IMR-90 (cell line): ENCODE results near the gene CEACAM1. TPM values are rescaled to one million over a fixed set of nuclear protein-coding genes. Genes with fewer than 3 reads are reported as not detected.

ENCODE experiments used
- ATAC-seq: fragments of 200-7000 bp; cut with Tn5 transposase; 2 replicates; pipeline ENCODE4 v1.9.1; 2020; ENCODE audit warnings: low read depth, mild to moderate bottlenecking, moderate library complexity
- BruUV-seq: library from RNA; stranded (reverse); fragments of 400-500 nt; replicated peaks from 2 replicates; lab custom pipeline; 2021; lab: Mats Ljungman, UMichigan
- CTCF ChIA-PET: fragments of 300-600 bp; formaldehyde crosslinking; extraction: SDS; loops from one replicate; lab custom pipeline; 2021; ENCODE audit warnings: antibody characterized with exemption; lab: Yijun Ruan, JAX
- POLR2A ChIA-PET: fragments of 300-600 bp; sonication (Branson Sonifier 250); formaldehyde crosslinking; loops from one replicate; lab custom pipeline; 2022; ENCODE audit warnings: antibody characterized with exemption; ENCODE audit not compliant: unreplicated experiment; lab: Charles Lee
- DNase-seq: peaks from one replicate; pipeline ENCODE4 v3.0.0; 2013
- H2AFZ ChIP-seq: replicated peaks from 2 replicates; pipeline ENCODE3; 2013; ENCODE audit warnings: low read length, mild to moderate bottlenecking; ENCODE audit not compliant: poor library complexity
- H2AK5ac ChIP-seq: 2 replicates; pipeline ENCODE4 v1.6.1; 2013; ENCODE audit warnings: low read depth, low read length, inconsistent platforms
- H2AK9ac ChIP-seq: replicated peaks from 2 replicates; pipeline ENCODE3; 2013; ENCODE audit warnings: mild to moderate bottlenecking, low read depth, low read length, moderate library complexity; ENCODE audit not compliant: poor library complexity
- H2BK120ac ChIP-seq: 2 replicates; pipeline ENCODE4 v1.6.1; 2013; ENCODE audit warnings: low read depth, low read length, inconsistent platforms
- H2BK15ac ChIP-seq: 3 replicates; pipeline ENCODE4 v1.6.1; 2013; ENCODE audit warnings: low read depth, low read length, inconsistent platforms
- H2BK20ac ChIP-seq: 2 replicates; pipeline ENCODE4 v1.6.1; 2013; ENCODE audit warnings: low read depth, mild to moderate bottlenecking, inconsistent platforms, low read length, moderate library complexity
- H2BK5ac ChIP-seq: 2 replicates; pipeline ENCODE4 v1.6.1; 2013; ENCODE audit warnings: mild to moderate bottlenecking, low read depth, low read length, inconsistent platforms; ENCODE audit not compliant: poor library complexity, severe bottlenecking
- H3K14ac ChIP-seq: replicated peaks from 2 replicates; pipeline ENCODE4 v1.6.1; 2013; ENCODE audit warnings: low read depth, low read length, inconsistent platforms
- H3K18ac ChIP-seq: 2 replicates; pipeline ENCODE4 v1.6.1; 2013; ENCODE audit warnings: low read depth, low read length, control low read depth
- H3K23ac ChIP-seq: 2 replicates; pipeline ENCODE4 v1.6.1; 2013; ENCODE audit warnings: low read depth, low read length, inconsistent platforms
- H3K27ac ChIP-seq: 2 replicates; pipeline ENCODE4 v1.5.1; 2013; ENCODE audit warnings: mild to moderate bottlenecking, control low read depth, low read length; ENCODE audit not compliant: insufficient read depth
- H3K27me3 ChIP-seq: 2 replicates; pipeline ENCODE4 v1.6.1; 2013; ENCODE audit warnings: low read length; ENCODE audit not compliant: control insufficient read depth, insufficient read depth
- H3K36me3 ChIP-seq: 2 replicates; pipeline ENCODE4 v1.6.1; 2013; ENCODE audit warnings: low read length, mixed read lengths; ENCODE audit not compliant: control insufficient read depth, insufficient read depth
- H3K4ac ChIP-seq: 2 replicates; pipeline ENCODE4 v1.6.1; 2013; ENCODE audit warnings: low read depth, low read length, inconsistent platforms
- H3K4me1 ChIP-seq: 2 replicates; pipeline ENCODE4 v1.6.1; 2013; ENCODE audit warnings: low read length, mixed read lengths; ENCODE audit not compliant: control insufficient read depth, insufficient read depth
- H3K4me2 ChIP-seq: 2 replicates; pipeline ENCODE4 v1.6.1; 2013; ENCODE audit warnings: low read depth, mild to moderate bottlenecking, control low read depth, low read length, moderate library complexity
- H3K4me3 ChIP-seq: 2 replicates; pipeline ENCODE4 v1.5.1; 2013; ENCODE audit warnings: low read depth, mild to moderate bottlenecking, control low read depth, low read length, moderate library complexity; ENCODE audit not compliant: insufficient read depth
- H3K56ac ChIP-seq: 2 replicates; pipeline ENCODE4 v1.6.1; 2013; ENCODE audit warnings: low read length, inconsistent platforms; ENCODE audit not compliant: insufficient read depth; ENCODE audit errors: extremely low read depth
- H3K79me1 ChIP-seq, 2 experiments: 2 replicates each; pipeline ENCODE4 v1.6.1; 2013; ENCODE audit warnings: low read length in 2 of 2, inconsistent platforms in 1 of 2, low read depth in 1 of 2
- H3K9ac ChIP-seq: 2 replicates; pipeline ENCODE4 v1.6.1; 2013; ENCODE audit warnings: low read depth, low read length, control low read depth
- H3K9me1 ChIP-seq: 2 replicates; pipeline ENCODE4 v1.6.1; 2013; ENCODE audit warnings: low read length, inconsistent platforms; ENCODE audit not compliant: insufficient read depth
- H3K9me3 ChIP-seq: 2 replicates; pipeline ENCODE4 v1.6.1; 2013; ENCODE audit warnings: low read length; ENCODE audit not compliant: control insufficient read depth, insufficient read depth
- H4K20me1 ChIP-seq: 2 replicates; pipeline ENCODE4 v1.6.1; 2013; ENCODE audit warnings: low read length, inconsistent platforms; ENCODE audit not compliant: insufficient read depth
- H4K5ac ChIP-seq: 2 replicates; pipeline ENCODE4 v1.6.1; 2013; ENCODE audit warnings: mild to moderate bottlenecking, low read depth, low read length, control low read depth
- H4K8ac ChIP-seq, 2 experiments: 2 replicates each; pipeline ENCODE4 v1.6.1; 2013; ENCODE audit warnings: low read depth in 2 of 2, low read length in 2 of 2, control low read depth in 1 of 2, inconsistent platforms in 1 of 2
- H4K91ac ChIP-seq: 2 replicates; pipeline ENCODE4 v1.6.1; 2013; ENCODE audit warnings: low read depth, low read length, inconsistent platforms; ENCODE audit not compliant: insufficient read depth
- BHLHE40 ChIP-seq: fragments of 150-350 bp; IDR thresholded peaks from 2 replicates; pipeline ENCODE4 v1.6.1; 2016; ENCODE audit warnings: mild to moderate bottlenecking, low read depth, low read length
- CEBPB ChIP-seq: IDR thresholded peaks from 2 replicates; pipeline ENCODE4 v1.6.1; 2012; ENCODE audit warnings: low read depth, low read length, improper control_type of control experiment
- CHD1 ChIP-seq: IDR thresholded peaks from 2 replicates; pipeline ENCODE4 v1.6.1; 2012; ENCODE audit warnings: low read depth, low read length, improper control_type of control experiment
- CTCF ChIP-seq: conservative IDR thresholded peaks from 2 replicates; pipeline ENCODE4 v1.5.1; 2012; ENCODE audit warnings: mild to moderate bottlenecking, low read depth, low read length, improper control_type of control experiment
- ELK1 ChIP-seq: fragments of 150-350 bp; IDR thresholded peaks from 2 replicates; pipeline ENCODE4 v1.6.1; 2016; ENCODE audit warnings: low read depth, mild to moderate bottlenecking, low read length, moderate library complexity, borderline replicate concordance
- FOS ChIP-seq: fragments of 150-350 bp; IDR thresholded peaks from 2 replicates; pipeline ENCODE4 v1.6.1; 2016; ENCODE audit warnings: low read depth, low read length
- MAFK ChIP-seq: IDR thresholded peaks from 2 replicates; pipeline ENCODE4 v1.6.1; 2012; ENCODE audit warnings: low read depth, low read length, improper control_type of control experiment
- MAZ ChIP-seq: IDR thresholded peaks from 2 replicates; pipeline ENCODE4 v1.6.1; 2012; ENCODE audit warnings: low read depth, mild to moderate bottlenecking, low read length, improper control_type of control experiment, moderate library complexity, borderline replicate concordance
- MXI1 ChIP-seq: IDR thresholded peaks from 2 replicates; pipeline ENCODE4 v1.6.1; 2012; ENCODE audit warnings: low read depth, mild to moderate bottlenecking, low read length, moderate library complexity, borderline replicate concordance
- NFE2L2 ChIP-seq: fragments of 150-350 bp; IDR thresholded peaks from 2 replicates; pipeline ENCODE4 v1.6.1; 2016; ENCODE audit warnings: low read depth, mild to moderate bottlenecking, low read length
- POLR2A ChIP-seq: IDR thresholded peaks from 2 replicates; pipeline ENCODE4 v1.6.1; 2012; ENCODE audit warnings: mild to moderate bottlenecking, low read depth, low read length
- RAD21 ChIP-seq: IDR thresholded peaks from 2 replicates; pipeline ENCODE4 v1.6.1; 2012; ENCODE audit warnings: low read length, improper control_type of control experiment
- RCOR1 ChIP-seq: IDR thresholded peaks from 2 replicates; pipeline ENCODE4 v1.6.1; 2012; ENCODE audit warnings: mild to moderate bottlenecking, low read length, improper control_type of control experiment; ENCODE audit not compliant: insufficient replicate concordance
- RFX5 ChIP-seq: IDR thresholded peaks from 2 replicates; pipeline ENCODE4 v1.8.0; 2012; ENCODE audit warnings: low read depth, mild to moderate bottlenecking, low read length, moderate library complexity
- SMC3 ChIP-seq: fragments of 150-350 bp; IDR thresholded peaks from 2 replicates; pipeline ENCODE4 v1.6.1; 2016; ENCODE audit warnings: low read depth, mild to moderate bottlenecking, antibody characterized with exemption, low read length, moderate library complexity
- USF2 ChIP-seq: fragments of 150-350 bp; IDR thresholded peaks from 2 replicates; pipeline ENCODE4 v1.6.1; 2017; ENCODE audit warnings: mild to moderate bottlenecking, antibody characterized with exemption, low read length, low read depth
- WGBS, 2 experiments: methylation state at CpG; one replicate each; pipeline versions ENCODE4 v1.1.5 to v1.1.7; 2013; ENCODE audit warnings: missing lambda C conversion rate in 2 of 2; ENCODE audit not compliant: insufficient read length in 1 of 2; ENCODE audit errors: extremely low coverage in 2 of 2; 5-methylcytosine and 5-hydroxymethylcytosine counted together
- dilution Hi-C: fragments of 300-500 bp; cut with HindIII; formaldehyde crosslinking; loops from one replicate; pipeline ENCODE4 v1.14.3; 2018; ENCODE audit warnings: low sequenced_read_pairs; ENCODE audit not compliant: unreplicated experiment
- in situ Hi-C: fragments of 300-500 bp; cut with MboI; formaldehyde crosslinking; loops from 3 replicates; pipeline ENCODE4 v1.14.3; 2019; ENCODE audit warnings: low sequenced_read_pairs, inconsistent platforms, mixed read lengths
- intact Hi-C: fragments of 100-400 bp; cut with micrococcal nuclease; formaldehyde crosslinking; loops from 2 replicates; pipeline ENCODE4 v1.10.0; 2022
- polyA plus RNA-seq, 3 experiments: library from polyadenylated mRNA; depleted of rRNA; stranded (reverse); fragments of >200 nt; gene quantifications; 2 replicates each; pipeline ENCODE4 v1.2.3, GENCODE V29; 2012; ENCODE audit warnings: low replicate concordance in 1 of 3
- total RNA-seq: library from RNA; depleted of rRNA; stranded (reverse); fragments of >200 nt; gene quantifications from 2 replicates; pipeline ENCODE4 v1.2.3, GENCODE V29; 2012

CEACAM1 gene
- total and polyA plus RNA-seq, 2 of the 4 experiments (the other 2 are of a cell fraction): not detected

GRCh38 chr19:42555317-42555716 lies 27.0 kb upstream of the CEACAM1 start:
- Histone ChIP-seq H2BK5ac (no peak overlapping the region), H3K4me2 (no peak overlapping the region), H2BK120ac (no peak overlapping the region), H3K14ac (no peak overlapping the region), H3K4me1 (no peaks in the 10 kb centered on the region), H4K91ac (no peak overlapping the region), H2BK15ac (no peak overlapping the region), H4K20me1 (no peaks in the 10 kb centered on the region; the same call in 1 of the 2 replicates), H3K23ac (no peak overlapping the region), H2AFZ (no peak overlapping the region), H3K4ac (no peak overlapping the region), H3K56ac (no peak overlapping the region), H3K4me3 (no peak overlapping the region), H3K79me1 (no peaks in the 10 kb centered on the region), H3K27ac (no peak overlapping the region), H4K8ac (no peak overlapping the region), H3K27me3 (peaks cover 44% of the 10 kb centered on the region), H2AK9ac (no peak overlapping the region), H2BK20ac (no peak overlapping the region), H3K9ac (no peak overlapping the region), H3K9me1 (no peaks in the 10 kb centered on the region), H3K18ac (no peak overlapping the region), H3K36me3 (no peaks in the 10 kb centered on the region), H2AK5ac (no peak overlapping the region), H3K9me3 (peaks cover 5% of the 10 kb centered on the region; the same call in 1 of the 2 replicates), H4K5ac (no peak overlapping the region)
- intact Hi-C loops (no loop called here), dilution Hi-C loops (no loop called here), in situ Hi-C loops (no loop called here)
- TF ChIP-seq NFE2L2 (no peak), MAZ (no peak), CHD1 (no peak), RCOR1 (no peak), MXI1 (no peak), CEBPB (no peak), ELK1 (no peak), RAD21 (no peak), SMC3 (no peak), MAFK (no peak), POLR2A (no peak), BHLHE40 (no peak), USF2 (no peak), CTCF (no peak), FOS (no peak), RFX5 (no peak)
- no TSS peak for BruUV-seq
- WGBS, 2 experiments: no CpG with 5 or more reads among the region's 5 CpGs
- ChIA-PET CTCF (no interaction called here), POLR2A (no interaction called here)
- no peak for ATAC-seq
- no peak for DNase-seq
